PC-9 (cell line): ENCODE measurements around the gene MACROD2. TPM values are rescaled to one million over a fixed set of nuclear protein-coding genes. Genes with fewer than 3 reads are reported as not detected.

Experiments
- BruUV-seq: library from RNA; stranded (reverse); fragments of 400-500 nt; replicated peaks from 2 replicates; lab custom pipeline; 2021; lab: Mats Ljungman, UMichigan
- CTCF ChIA-PET: fragments of 300-600 bp; sonication (Branson Sonifier 250); formaldehyde crosslinking; loops from one replicate; lab custom pipeline; 2022; ENCODE audit warnings: antibody characterized with exemption; lab: Charles Lee
- POLR2A ChIA-PET: fragments of 300-600 bp; sonication (Branson Sonifier 250); formaldehyde crosslinking; loops from one replicate; lab custom pipeline; 2022; ENCODE audit warnings: antibody characterized with exemption; ENCODE audit not compliant: unreplicated experiment; lab: Charles Lee
- DNase-seq, 2 experiments: peaks; one replicate each; pipeline versions ENCODE4 v3.0.0 to v3.0.0-alpha.2; 2015 to 2022; ENCODE audit warnings: mixed read lengths in 1 of 2
- H2AFZ ChIP-seq: fragments of 200-600 bp; sonication (generic); 2 replicates; pipeline ENCODE4 v1.8.1; 2017; ENCODE audit warnings: antibody characterized with exemption
- H3F3A ChIP-seq: fragments of 200-600 bp; sonication (generic); 2 replicates; pipeline ENCODE4 v1.8.1; 2017; ENCODE audit warnings: antibody characterized with exemption, mild to moderate bottlenecking, low read depth; ENCODE audit not compliant: insufficient read depth
- H3K27ac ChIP-seq: fragments of 200-600 bp; sonication (generic); 2 replicates; pipeline ENCODE4 v1.6.1; 2016; ENCODE audit warnings: mixed run types
- H3K27me3 ChIP-seq: fragments of 200-600 bp; sonication (generic); 2 replicates; pipeline ENCODE4 v1.6.1; 2016; ENCODE audit warnings: low read depth, mixed run types; ENCODE audit not compliant: insufficient read depth
- H3K36me3 ChIP-seq: fragments of 200-600 bp; sonication (generic); 2 replicates; pipeline ENCODE4 v1.6.1; 2016; ENCODE audit warnings: low read depth, mixed run types
- H3K4me1 ChIP-seq: fragments of 200-600 bp; sonication (generic); replicated peaks from 2 replicates; pipeline ENCODE4 v1.6.1; 2016; ENCODE audit warnings: mixed run types; ENCODE audit not compliant: insufficient read depth
- H3K4me2 ChIP-seq: fragments of 200-600 bp; sonication (generic); 2 replicates; pipeline ENCODE4 v1.6.1; 2017; ENCODE audit warnings: mixed run types
- H3K4me3 ChIP-seq: fragments of 200-600 bp; sonication (generic); 2 replicates; pipeline ENCODE4 v1.6.1; 2016; ENCODE audit warnings: mixed run types
- H3K79me2 ChIP-seq: fragments of 200-600 bp; sonication (generic); 2 replicates; pipeline ENCODE4 v1.6.1; 2017; ENCODE audit warnings: low read depth, mixed run types
- H3K9me2 ChIP-seq: fragments of 200-600 bp; sonication (generic); 2 replicates; pipeline ENCODE4 v1.8.1; 2017; ENCODE audit warnings: mild to moderate bottlenecking; ENCODE audit not compliant: insufficient read depth
- H3K9me3 ChIP-seq: fragments of 200-600 bp; sonication (generic); 2 replicates; pipeline ENCODE4 v1.8.1; 2016; ENCODE audit warnings: low read depth; ENCODE audit not compliant: insufficient read depth
- H4K20me1 ChIP-seq: fragments of 200-600 bp; sonication (generic); 2 replicates; pipeline ENCODE4 v1.8.1; 2017; ENCODE audit not compliant: insufficient read depth
- EZH2 ChIP-seq: fragments of 200-600 bp; sonication (generic); IDR thresholded peaks from 2 replicates; pipeline ENCODE4 v1.8.0; 2017; ENCODE audit warnings: antibody characterized with exemption, low read depth
- intact Hi-C: fragments of 100-400 bp; cut with micrococcal nuclease; formaldehyde crosslinking; loops from one replicate; pipeline ENCODE4 v1.10.0; 2022; ENCODE audit not compliant: unreplicated experiment
- total RNA-seq: library from RNA; stranded (reverse); gene quantifications from 2 replicates; pipeline ENCODE4 v1.2.3, GENCODE V29; 2021
- TF ChIP-seq, protein P1 (sequence below): fragments of 200-600 bp; sonication (generic); conservative IDR thresholded peaks from 2 replicates; pipeline ENCODE4 v1.6.1; 2017; ENCODE audit warnings: mixed run types, antibody characterized with exemption, mild to moderate bottlenecking, moderate library complexity

Gene MACROD2
- total RNA-seq, 1 experiment from 2014 or later: 11.4 TPM

GRCh38 chr20:14782731-14783130 is 787.4 kb downstream of the MACROD2 start:
- no peak for DNase-seq
- POLR2A ChIA-PET: no interaction called here
- Histone ChIP-seq H3K4me2 (no peak overlapping the region), H4K20me1 (no peaks in the 10 kb centered on the region), H3F3A (no peaks in the 10 kb centered on the region), H3K9me3 (no peaks in the 10 kb centered on the region), H3K4me1 (no peaks in the 10 kb centered on the region), H3K79me2 (no peaks in the 10 kb centered on the region), H3K36me3 (no peaks in the 10 kb centered on the region), H3K4me3 (no peak overlapping the region), H3K27me3 (no peaks in the 10 kb centered on the region), H3K27ac (no peak overlapping the region), H2AFZ (no peak overlapping the region), H3K9me2 (no peaks in the 10 kb centered on the region)
- TF ChIP-seq EZH2: no peak
- TF ChIP-seq, protein P1, sequence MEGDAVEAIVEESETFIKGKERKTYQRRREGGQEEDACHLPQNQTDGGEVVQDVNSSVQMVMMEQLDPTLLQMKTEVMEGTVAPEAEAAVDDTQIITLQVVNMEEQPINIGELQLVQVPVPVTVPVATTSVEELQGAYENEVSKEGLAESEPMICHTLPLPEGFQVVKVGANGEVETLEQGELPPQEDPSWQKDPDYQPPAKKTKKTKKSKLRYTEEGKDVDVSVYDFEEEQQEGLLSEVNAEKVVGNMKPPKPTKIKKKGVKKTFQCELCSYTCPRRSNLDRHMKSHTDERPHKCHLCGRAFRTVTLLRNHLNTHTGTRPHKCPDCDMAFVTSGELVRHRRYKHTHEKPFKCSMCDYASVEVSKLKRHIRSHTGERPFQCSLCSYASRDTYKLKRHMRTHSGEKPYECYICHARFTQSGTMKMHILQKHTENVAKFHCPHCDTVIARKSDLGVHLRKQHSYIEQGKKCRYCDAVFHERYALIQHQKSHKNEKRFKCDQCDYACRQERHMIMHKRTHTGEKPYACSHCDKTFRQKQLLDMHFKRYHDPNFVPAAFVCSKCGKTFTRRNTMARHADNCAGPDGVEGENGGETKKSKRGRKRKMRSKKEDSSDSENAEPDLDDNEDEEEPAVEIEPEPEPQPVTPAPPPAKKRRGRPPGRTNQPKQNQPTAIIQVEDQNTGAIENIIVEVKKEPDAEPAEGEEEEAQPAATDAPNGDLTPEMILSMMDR: no peak
- CTCF ChIA-PET: no interaction called here
- BruUV-seq: no TSS peak
- intact Hi-C loops: no loop called here

GRCh38 chr20:14783766-14784165 is 788.5 kb downstream of the MACROD2 start:
- ChIA-PET POLR2A (no interaction called here), CTCF (no interaction called here)
- Histone ChIP-seq H3K4me1 (no peaks in the 10 kb centered on the region), H3K4me3 (no peak overlapping the region), H3K79me2 (no peaks in the 10 kb centered on the region), H3K36me3 (no peaks in the 10 kb centered on the region), H3K27me3 (no peaks in the 10 kb centered on the region), H3F3A (no peaks in the 10 kb centered on the region), H3K4me2 (no peak overlapping the region), H2AFZ (no peak overlapping the region), H3K9me2 (no peaks in the 10 kb centered on the region), H3K27ac (no peak overlapping the region), H3K9me3 (no peaks in the 10 kb centered on the region), H4K20me1 (no peaks in the 10 kb centered on the region)
- intact Hi-C loops: no loop called here
- TF ChIP-seq, protein P1: no peak
- no peak for TF ChIP-seq EZH2
- BruUV-seq: no TSS peak
- DNase-seq: no peak

- no peak overlapping the region for H3K4me3 ChIP-seq
- H2AFZ ChIP-seq: no peak overlapping the region
- intact Hi-C loops: no loop called here
- H3K79me2 ChIP-seq: no peaks in the 10 kb centered on the region
- H3F3A ChIP-seq: no peaks in the 10 kb centered on the region
- H3K9me3 ChIP-seq: no peaks in the 10 kb centered on the region
- TF ChIP-seq EZH2: no peak
- TF ChIP-seq, protein P1: no peak
- H3K27me3 ChIP-seq: no peaks in the 10 kb centered on the region
- no peak overlapping the region for H3K4me2 ChIP-seq
- BruUV-seq: no TSS peak
- no peaks in the 10 kb centered on the region for H3K9me2 ChIP-seq
- CTCF ChIA-PET: no interaction called here
- no peak overlapping the region for H3K27ac ChIP-seq
- H4K20me1 ChIP-seq: no peaks in the 10 kb centered on the region
- H3K4me1 ChIP-seq: no peaks in the 10 kb centered on the region
- no peak for DNase-seq
- no peaks in the 10 kb centered on the region for H3K36me3 ChIP-seq
- POLR2A ChIA-PET: no interaction called here
Measured at GRCh38 chr20:14785065-14785743, 789.9 kb downstream of the MACROD2 start.
